GM20000 (cell line): ENCODE measurements around the gene RBM18.

Experiments used
- DNase-seq: peaks from one replicate; pipeline ENCODE4 v3.0.0; 2012; ENCODE audit warnings: low spot score
- TF ChIP-seq, protein P1 (sequence below): IDR thresholded peaks from 2 replicates; pipeline ENCODE4 v1.5.1; 2012; ENCODE audit warnings: mild to moderate bottlenecking, control low read depth; ENCODE audit errors: extremely low read depth, missing control alignments

The RBM18 gene

GRCh38 chr9:122228191-122228567, 36.5 kb downstream of the RBM18 start:
- DNase-seq, result peak; percentile 58
- TF ChIP-seq, protein P1, sequence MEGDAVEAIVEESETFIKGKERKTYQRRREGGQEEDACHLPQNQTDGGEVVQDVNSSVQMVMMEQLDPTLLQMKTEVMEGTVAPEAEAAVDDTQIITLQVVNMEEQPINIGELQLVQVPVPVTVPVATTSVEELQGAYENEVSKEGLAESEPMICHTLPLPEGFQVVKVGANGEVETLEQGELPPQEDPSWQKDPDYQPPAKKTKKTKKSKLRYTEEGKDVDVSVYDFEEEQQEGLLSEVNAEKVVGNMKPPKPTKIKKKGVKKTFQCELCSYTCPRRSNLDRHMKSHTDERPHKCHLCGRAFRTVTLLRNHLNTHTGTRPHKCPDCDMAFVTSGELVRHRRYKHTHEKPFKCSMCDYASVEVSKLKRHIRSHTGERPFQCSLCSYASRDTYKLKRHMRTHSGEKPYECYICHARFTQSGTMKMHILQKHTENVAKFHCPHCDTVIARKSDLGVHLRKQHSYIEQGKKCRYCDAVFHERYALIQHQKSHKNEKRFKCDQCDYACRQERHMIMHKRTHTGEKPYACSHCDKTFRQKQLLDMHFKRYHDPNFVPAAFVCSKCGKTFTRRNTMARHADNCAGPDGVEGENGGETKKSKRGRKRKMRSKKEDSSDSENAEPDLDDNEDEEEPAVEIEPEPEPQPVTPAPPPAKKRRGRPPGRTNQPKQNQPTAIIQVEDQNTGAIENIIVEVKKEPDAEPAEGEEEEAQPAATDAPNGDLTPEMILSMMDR, result no peak

- no peak for DNase-seq
- TF ChIP-seq, protein P1, result no peak
Measured at GRCh38 chr9:122227575-122227900, 37.1 kb downstream of the RBM18 start.

GRCh38 chr9:122226758-122227574, 37.7 kb downstream of the RBM18 start:
- TF ChIP-seq, protein P1, result no peak
- no peak for DNase-seq

- TF ChIP-seq, protein P1, result no peak
- no peak for DNase-seq
Measured at GRCh38 chr9:122226142-122226757, 38.4 kb downstream of the RBM18 start.

- DNase-seq, result no peak
- TF ChIP-seq, protein P1, result no peak
Measured at GRCh38 chr9:122225312-122226141, 39.1 kb downstream of the RBM18 start.

DNA sequence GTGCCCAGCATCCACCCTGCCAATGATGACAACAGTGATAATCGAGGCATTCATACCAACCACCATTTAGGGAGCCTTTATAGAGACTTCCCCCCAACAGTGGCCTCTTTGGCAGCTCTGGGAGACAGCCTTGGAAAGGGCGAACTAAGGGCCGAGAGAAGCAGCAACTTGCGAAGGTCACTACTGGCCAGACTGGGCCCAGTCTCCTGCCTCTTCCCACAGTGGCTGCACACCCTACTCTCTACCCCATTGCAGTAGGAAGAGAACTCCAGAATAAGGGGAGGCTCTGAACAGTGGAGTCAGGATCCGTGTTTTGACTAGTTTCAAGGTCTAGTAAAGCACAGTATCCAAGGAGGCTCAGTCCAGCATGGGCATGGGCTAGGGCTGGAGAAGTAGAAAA, 41.2 kb downstream of the RBM18 start:
- TF ChIP-seq, protein P1, result no peak
- no peak for DNase-seq

GRCh38 chr9:122222791-122223190, 41.8 kb downstream of the RBM18 start:
- DNase-seq, result no peak
- TF ChIP-seq, protein P1, result no peak
